Neural progenitor cell (in vitro differentiated cells): ENCODE data around the gene ACOT7.
"Not testable (repeated sequence)": the region's sequence is repeated elsewhere in the genome, so short reads cannot be mapped to it uniquely, and the experiment has no call there.

Experiments
- CTCF ChIP-seq: fragments of 200-600 bp; sonication (generic); IDR thresholded peaks from 2 replicates; pipeline ENCODE4 v1.5.1; 2017; ENCODE audit warnings: antibody characterized with exemption, mild to moderate bottlenecking
- EZH2 ChIP-seq: fragments of 200-600 bp; sonication (generic); IDR thresholded peaks from 2 replicates; pipeline ENCODE4 v1.6.1; 2017; ENCODE audit warnings: antibody characterized with exemption, mild to moderate bottlenecking, moderate library complexity
- EZH2phosphoT487 ChIP-seq: fragments of 200-600 bp; sonication (generic); IDR thresholded peaks from 2 replicates; pipeline ENCODE4 v1.6.1; 2017; ENCODE audit warnings: antibody characterized with exemption

- TF ChIP-seq EZH2phosphoT487, EZH2, CTCF: not testable (repeated sequence)
Observed at GRCh38 chr1:6428453-6428852, 34.9 kb upstream of the ACOT7 start.
